Esophagus mucosa (tissue), 1 donor: ENCODE results near the gene EFL1. TPM values are rescaled to one million over a fixed set of nuclear protein-coding genes. Genes with fewer than 3 reads are reported as not detected.
A peak's percentile ranks its signal among the peaks of the same experiment; 100 is the strongest.

ENCODE experiments used
- ATAC-seq: fragments of 200-7000 bp; cut with Tn5 transposase; one replicate; pipeline ENCODE4 v1.9.1; 2020
- total RNA-seq: library from RNA; stranded (reverse); gene quantifications from one replicate; pipeline ENCODE4 v1.2.4, GENCODE V29; 2023
- donor health status: DM: yes; HTN: yes; CAD: no.

EFL1 gene
- total RNA-seq, 1 donor from 2014 or later = 14.5 TPM

DNA sequence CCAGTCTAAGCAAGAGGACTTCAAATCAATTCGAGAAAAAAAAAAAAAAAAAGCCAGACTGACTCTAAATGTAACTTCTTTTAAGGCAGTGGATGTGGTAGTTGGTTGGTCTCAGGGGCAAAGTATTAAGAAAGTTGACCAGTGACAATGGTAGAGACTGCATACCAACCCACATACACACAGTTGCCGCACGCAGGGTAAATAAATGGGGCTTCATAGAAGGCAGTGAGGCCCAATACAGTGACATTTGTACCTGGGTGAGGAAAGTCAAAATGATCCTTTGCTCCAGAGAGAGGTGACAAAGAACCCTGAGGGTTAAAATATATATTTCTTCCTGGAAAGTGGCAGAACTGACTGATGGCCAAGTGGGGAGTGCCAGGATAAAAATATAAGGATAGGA, 116.0 kb downstream of the EFL1 start:
- no peak for ATAC-seq

DNA sequence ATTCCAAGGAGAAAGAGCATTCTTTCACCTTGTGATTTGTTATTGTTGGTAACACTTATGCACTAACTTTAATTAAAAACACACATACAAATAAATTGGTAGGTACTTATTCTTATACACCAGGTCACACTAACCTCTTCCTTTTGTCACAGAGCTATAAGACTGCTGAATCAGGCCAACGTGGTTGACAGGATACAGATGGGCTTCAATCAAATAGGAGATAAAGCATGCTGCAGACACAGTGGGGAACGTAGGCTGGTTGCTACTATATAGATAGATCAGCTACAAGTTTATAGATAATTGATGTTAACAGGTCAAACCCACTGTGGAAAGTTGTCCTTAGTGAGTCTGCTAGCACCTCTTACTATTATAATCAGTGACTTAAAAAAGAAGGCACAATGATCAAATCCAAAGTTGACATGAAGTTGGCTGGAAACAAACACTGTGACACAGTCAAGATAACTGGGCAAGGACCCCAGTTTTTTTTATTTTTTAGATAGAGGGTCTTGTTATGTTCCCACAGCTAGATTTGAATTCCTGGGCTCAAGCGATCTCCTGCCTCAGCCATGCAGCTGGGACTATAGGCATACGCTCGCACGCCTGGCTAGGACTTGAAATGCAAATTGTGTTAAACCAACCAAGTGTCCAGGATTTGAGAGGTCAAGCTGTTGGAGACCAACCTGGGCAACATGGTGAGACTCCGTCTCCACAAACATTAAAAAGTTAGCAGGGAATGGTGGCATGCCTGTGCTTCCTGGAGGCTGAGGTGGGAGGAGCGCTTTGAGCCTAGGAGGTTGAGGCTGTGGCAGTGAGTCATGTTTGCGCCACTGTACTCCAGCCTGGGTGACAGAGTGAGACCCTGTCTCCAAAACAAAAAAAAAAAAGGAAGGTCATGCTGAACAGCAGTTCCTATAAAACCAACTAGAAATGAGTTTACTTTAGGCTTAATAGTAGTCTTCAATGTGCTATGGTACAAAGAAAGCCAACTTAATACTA, 118.8 kb downstream of the EFL1 start:
- ATAC-seq = no peak

DNA sequence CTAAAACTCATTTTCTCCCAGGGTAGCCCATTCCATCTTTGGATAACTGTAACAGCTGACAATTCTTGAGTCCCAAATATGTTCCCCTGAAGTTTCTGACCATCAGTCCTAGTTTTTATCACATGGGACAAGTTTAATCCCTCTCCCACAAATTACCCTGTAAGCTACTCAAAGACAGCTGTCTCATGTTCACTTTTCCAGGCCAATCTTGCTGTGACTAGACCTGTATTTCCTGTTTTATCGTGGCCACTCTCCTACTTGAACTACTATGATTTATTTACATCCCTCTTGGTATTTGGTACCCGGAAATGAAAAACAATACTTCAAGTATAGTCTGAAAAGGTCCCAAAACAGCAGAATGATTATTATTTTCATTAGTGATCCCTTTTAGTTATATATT, 121.6 kb downstream of the EFL1 start:
- peak; percentile 77 for ATAC-seq

DNA sequence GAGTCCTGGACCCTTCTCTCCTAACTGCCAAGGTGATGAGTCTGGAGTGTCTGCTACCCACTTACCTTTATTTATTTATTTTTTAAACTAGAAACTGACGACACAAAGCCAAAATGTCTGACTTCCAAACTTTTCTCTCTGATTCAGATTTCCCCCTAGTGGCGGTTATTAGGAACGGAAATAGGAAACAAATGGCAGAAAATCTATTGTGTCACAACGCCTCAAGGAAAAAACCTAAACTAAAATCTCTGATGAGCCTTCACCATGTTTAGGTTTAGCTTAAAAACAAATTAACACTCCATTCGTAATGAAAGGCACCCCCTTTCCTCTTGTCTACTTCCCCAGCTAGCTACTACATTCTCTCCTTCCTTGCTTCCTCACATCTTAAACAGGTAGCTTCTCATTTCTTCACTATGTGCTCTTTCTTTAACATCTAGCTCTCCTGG, 122.7 kb downstream of the EFL1 start:
- ATAC-seq = peak; percentile 39

DNA sequence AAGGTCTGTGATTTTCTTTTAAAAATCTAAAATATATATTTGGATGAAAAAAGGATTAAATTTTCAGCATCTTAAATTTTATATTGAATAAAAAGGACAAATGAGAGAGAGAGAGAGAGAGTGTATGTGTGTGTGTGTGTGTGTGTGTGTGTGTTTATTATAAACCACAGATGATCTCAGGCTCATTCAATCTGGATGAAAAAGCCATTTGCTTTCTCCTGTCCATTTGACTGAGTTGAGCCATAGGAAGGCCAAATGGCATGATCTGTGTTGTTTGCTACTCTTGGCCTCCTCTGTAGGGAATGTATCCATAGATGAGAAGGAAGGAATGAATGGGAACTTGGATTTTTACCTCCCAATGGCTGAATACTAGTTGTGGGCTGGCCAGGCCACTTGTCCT, 124.2 kb downstream of the EFL1 start:
- ATAC-seq = no peak

DNA sequence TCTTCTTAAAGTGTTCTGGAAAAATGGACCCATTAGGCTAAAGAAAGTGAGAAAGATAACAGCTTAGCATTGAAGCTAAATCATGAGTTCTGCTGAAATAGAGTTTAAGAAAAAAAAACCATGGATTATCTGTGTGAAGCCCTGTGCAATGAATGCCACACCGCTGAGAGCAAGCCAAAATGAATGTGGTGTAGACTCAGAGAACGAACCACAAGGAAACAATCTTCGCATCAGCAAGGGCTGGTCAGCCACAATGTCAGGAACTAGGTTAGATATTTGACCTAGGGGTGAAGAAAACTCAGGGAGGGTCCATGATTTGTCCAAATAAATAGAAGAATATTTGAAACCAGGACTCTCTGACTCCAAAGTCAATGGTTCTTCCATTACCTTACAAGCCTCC, 125.3 kb downstream of the EFL1 start:
- ATAC-seq = no peak

DNA sequence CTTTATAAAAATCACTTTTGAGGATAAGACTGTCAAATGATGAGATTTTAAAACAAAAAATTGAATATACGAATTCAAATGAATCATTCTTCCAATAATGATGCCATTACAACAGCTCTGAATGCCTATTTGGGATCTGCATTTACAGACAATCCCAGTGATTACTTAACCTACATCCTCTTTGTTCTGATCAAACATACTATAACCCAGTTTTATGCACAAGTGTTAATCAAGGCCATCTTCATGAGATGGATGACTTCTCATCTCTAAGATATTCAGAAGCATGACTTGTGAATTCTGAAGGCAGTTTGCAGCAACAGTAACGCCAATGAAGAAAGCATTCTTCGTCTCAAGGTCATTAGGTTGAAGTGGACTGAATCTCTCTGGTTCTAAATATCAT, 126.4 kb downstream of the EFL1 start:
- ATAC-seq = no peak

DNA sequence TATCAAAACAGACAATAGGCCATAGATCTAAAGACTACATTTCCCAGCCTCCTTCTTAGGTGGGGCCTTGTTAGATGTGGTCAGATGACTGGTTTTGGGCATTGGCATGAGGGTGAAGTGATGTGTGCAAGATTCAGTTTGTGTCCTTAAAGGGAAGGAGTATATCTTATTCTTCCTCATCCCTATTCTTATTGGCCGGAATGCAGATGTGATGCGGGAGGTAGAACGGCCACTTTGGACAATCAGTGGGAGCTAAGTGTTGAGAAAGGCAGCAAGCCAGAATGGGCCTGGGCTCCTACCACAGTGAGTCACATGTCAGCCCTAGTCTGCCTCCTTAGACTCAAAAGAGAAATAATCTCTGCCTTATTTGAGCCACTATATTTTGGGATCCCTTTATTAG, 126.9 kb downstream of the EFL1 start:
- ATAC-seq = no peak

DNA sequence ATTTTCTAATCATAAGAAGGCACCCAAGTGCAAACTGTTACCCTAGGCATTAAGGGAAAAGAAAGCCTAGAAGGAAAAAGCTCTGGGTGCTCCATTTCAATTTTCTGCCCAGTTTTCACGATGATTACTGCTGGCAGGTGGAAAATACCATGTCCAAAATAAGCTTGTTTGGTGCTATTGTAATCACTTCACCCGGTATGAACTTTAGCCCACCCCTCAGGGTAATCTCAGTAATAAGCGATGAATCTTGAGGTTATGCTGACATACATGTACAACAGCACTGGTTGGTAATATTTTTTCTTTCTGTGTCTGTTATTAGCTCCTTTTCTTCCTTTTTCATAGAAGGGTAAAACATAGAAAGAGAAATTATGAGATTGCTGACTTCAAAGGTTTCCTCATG, 128.1 kb downstream of the EFL1 start:
- ATAC-seq = no peak

DNA sequence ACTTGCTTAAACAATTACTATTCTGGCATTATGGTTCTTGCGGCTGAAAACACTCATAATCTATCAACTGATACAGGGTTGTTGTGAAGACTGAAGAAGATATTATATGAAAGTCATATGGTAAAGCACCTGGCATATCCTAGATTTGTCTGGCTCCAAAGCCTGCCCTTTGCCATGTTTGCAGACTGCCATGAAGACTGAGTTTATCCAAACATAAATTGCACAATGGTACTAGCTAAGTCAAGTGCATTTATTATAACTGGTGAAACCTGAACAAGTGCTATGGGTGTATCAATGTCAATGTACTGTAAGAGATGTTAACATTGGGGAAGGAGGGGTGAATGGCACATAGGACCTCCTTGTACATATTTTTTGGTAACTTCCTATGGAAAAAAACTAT, 129.3 kb downstream of the EFL1 start:
- no peak for ATAC-seq

DNA sequence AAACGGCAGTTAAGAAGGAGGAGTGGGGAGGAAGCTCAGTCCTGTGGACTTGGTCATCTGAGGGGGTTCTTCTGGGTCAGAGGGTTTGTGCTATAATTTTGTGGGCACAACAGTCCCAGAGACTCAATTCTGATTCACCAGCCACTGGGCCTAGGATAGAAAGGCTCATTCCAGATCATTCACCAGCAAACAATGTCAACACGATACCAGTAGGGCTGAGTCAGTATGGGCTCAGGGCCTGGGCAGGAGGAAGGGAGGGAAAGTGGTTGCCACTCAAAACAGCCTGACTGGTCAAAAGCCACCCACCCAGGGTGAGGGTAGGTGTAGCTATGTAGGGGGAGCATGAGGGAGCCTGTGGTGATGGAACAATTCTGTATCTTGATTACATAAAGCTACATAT, 129.8 kb downstream of the EFL1 start:
- peak; percentile 68 for ATAC-seq

DNA sequence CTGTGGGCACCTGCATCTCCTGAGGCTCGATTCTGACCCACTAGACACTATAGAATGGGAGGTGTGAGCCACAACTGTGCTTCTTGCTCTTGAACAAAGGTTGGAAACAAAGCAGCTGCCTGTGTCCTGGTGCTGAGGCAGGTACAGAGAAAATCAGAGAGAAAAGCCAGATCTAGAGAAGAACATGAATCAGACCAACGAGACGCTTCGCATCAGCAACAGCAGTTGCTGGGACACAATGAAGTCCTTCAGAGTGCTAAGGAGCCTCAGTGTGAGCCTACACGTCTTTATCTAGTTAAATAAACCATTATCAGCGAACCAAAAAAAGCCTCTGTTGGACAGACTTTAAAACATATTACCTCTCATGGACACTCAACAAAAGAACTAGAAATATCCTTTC, 130.4 kb downstream of the EFL1 start:
- no peak for ATAC-seq

DNA sequence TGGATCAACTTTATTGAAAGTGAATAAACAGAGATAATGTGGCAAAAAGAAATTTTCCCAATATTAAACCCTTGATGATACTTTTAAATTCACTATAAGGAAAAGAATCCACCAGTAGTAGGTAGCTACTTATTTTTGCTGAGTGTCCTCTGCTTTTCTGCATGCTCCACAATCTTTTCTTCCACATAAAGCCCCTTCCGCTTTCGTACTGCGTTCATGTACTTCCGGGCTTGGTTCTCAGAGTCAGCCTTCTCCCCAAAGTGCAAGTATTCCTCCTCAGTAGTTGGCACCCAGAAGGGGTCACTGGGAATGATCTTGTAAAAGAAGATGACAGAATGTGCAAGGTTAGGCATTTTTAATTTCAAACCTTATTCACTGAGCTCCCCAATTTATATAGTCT, 132.3 kb downstream of the EFL1 start:
- no peak for ATAC-seq

DNA sequence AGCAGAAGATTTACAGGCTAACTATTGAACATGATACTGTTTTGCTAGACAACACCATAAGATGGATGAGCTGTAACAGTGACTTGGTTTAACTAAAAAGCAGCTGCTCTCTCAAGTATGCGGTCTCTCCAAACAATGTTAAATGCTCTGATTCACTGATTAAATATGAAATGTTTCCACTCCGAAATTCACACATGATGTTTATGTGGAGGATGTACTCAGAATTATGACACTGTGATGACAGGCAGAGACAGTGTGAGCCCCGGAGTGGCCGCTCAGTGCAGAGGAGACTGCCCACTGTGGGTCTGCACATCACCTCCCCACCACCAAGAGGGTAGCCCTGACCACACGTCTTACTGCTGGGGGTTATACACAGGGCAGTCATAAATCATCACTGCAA, 132.8 kb downstream of the EFL1 start:
- no peak for ATAC-seq

DNA sequence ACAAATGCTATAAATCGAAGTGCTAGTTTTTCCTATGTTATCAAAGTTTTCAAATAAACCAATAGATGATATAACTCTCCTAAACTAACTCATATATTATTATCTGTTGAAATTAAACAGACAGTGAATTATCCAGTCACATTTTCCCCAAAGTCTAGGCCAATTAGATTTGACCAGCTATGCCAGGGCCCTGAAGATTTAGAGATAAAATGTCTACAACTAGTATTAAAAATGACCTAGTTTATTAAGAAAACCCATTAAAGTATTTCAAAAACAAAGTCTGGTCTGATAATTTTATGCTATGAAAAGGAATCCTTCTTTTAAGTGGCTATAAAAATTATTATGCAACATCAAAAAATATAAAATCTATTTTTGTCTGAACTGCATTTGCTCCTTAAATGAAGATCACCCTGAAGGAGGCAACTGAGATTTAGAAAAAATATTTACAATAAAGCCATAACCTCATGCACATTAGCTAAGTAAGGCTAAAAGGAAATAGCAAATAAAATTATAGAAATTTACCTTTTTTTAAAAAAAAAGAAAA, 133.3 kb downstream of the EFL1 start:
- ATAC-seq = no peak

DNA sequence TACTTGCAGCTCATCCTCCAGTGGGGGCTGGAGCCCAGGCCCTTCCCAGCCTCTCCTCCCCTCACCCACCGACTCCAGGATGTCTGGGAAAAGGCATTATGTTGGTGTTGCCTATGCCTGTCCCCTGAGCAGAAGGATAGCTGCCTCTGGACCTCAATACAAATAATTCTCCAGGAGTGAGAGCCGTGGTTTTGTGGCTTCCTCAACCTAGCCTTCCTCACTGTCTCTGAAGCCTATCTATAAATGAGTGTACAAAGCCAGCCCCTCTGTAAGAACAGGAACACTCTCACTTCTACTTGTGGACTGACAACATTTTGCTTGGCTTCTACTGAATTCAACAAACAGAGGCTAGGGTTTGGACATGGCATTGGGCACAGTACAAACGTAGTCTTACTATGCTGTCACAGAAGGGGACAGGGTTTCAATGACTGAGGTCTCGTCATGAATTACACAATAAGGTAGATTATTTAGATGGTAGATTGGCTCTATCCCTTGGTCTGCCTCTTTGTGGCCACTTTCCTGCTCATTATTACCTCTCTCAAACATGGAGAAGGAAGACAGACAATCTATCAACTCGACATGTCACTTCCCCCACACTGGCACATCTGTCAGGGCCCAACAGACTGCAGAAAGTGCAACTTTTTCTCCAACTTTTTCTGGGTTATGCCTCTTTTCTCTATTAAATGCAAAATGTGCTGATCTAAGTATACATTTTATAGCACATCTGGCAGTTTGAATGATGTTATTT, 134.0 kb downstream of the EFL1 start:
- ATAC-seq = no peak

DNA sequence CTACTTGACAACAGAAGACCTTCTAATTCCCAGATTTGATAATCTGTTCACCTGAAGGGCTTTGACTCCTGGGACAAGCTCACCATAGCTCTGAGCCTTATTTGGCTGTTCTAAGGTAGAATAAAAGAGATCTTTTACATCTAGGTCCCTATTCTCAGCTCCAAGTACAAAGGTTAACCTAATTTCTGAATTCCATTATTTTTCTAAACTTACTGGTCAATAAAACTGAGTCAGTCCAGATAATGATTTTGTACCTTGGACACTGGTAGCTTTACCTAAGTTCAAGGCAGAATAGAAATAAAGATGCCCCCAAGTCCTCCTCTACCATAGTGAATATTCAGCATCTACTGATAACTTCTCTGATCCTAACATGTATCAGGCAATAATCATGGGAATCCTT, 135.0 kb downstream of the EFL1 start:
- no peak for ATAC-seq

DNA sequence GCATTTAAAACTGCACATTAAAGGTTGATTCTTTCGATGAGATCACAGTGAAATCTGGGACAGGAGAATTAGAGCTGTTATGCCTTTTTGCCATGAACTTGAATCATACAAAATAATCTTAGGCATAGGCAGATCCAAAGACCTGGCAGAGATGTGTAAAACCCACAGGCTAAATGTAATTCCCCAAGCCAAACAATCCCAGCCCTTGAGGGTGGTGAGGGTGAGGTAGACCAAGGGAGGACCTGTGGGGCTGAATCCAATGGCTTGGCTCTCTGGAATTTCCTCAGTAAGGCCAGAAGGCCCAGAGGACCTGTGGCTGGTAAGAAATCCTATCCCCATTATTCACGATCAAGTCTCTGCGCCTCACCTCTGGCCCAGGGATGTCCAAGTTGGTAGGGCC, 136.2 kb downstream of the EFL1 start:
- ATAC-seq = no peak

DNA sequence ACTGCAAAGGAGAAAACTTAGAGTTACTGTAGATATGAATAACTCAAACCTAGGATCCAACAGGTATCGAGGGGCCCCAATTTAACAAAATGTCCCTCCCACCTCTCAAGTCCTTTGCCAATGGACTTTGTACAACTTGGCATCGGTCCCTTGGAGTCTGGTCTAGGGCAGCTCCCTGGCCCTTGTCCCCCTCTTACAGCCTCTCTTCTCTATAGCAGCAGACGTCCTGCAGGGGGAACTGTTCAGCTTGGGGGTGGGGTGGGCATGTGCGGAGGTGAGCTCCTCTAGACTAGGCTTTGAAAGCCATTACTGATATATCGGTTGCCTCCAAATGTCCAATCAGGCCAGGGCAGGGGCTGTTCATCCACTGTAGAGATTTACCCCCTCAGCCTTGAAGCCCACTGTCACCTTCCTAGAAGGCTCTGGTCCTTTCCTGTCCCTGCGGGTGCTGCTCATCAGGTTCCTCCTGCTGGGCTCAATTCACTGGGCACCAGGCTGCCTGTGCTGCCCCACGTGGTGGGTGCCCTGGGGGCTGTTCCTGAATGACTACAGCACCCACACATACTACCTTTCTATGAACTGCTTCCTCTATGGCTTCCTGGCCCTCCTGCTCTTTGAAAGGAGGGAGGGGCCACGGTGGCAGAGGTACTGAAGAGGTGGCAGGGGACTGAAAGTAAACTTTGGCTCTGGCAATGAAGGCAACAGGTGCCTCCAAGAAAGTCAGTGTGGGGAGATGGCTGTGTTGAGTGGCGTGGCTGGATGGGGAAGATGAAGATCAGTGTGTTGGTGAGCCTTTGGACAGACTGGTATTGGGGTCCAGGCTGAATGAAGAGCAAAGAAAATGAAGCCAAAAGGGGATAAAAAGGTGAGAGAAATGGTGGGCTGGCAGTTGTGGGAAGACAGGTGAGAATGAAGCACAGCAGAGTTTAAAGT, 137.9 kb downstream of the EFL1 start:
- ATAC-seq = no peak

DNA sequence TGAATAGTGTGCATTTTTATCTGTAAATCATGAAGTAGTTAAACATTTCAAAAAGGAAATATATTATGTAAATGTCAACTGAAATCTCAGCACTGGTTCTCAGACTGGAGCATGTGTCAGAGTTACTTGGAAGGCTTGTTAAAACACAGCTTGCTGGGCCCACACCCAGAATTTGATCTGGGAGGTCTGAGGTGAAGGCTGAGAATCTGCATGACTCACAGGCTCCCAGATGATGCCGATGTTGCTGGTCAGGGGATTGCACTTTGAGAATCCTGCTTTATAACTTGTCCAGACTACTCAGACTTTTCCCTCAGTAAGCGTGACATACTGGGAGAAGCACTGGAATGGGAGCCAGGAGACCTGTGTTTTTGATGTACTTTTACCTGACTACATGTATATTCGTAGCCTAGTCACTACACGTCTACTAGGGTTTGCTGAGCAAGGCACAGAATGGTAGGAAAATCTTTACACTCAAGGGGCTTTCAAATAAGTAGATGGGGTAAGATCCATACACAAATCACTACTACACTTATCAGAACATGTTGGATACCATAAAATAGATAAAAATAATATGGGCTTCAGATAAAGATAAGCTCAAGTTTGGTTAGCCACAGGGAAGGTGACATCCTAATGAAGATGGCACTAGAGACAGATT, 139.7 kb downstream of the EFL1 start:
- ATAC-seq = peak; percentile 97

DNA sequence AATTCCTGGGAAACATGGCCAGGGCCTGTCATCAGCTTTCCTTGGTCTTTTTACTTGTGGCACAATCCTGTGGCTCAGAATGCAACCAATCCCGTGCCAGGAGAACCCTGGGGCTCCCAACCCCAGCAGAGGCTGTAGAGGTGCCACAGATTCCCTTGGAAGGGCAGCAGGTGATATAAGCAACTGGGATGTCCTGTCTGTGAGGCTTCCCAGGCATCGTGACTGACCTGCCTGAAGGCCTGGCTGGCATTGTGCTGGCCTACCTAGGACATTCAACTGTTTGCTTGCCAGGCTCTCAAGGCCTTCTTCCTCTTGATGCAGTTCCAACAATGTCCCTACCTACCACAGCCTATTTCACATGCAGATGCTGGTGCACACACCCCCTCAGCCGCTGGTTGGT, 144.5 kb downstream of the EFL1 start:
- no peak for ATAC-seq

DNA sequence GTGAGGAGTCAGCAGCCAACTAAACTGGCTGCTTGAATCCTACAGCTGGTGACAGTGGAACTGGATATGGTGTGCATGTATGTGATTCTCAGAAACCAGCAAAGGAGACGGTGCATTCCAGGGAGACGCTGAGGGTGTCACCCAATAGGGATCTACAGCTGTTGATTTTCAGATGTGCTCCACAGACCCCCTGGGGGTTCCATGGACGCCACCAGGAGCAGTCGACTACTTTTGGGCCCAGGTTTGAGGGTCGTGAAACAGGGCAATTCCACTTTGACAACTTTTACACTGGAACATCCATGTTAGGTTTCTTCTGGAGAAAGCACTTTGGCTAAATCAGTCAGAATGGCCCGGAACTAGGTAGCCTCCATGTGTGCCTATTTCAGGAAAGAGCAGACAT, 145.2 kb downstream of the EFL1 start:
- ATAC-seq = no peak
